Stomach (tissue), 4 donors: ENCODE data around the gene SSC5D.

ENCODE experiments used
- CTCF ChIP-seq, 7 experiments: fragments of 450-650 bp in 4 of 7; fragments of 200-600 bp in 3 of 7; sonication (generic) in 3 of 7; IDR thresholded peaks; one replicate each; pipeline ENCODE4 v1.5.1; 2016 to 2019; ENCODE audit warnings: antibody characterized with exemption in 7 of 7, control low read depth in 2 of 7, mild to moderate bottlenecking in 1 of 7
- POLR2A ChIP-seq, 4 donors: fragments of 450-650 bp; IDR thresholded peaks; one replicate each; pipeline ENCODE4 v1.6.1; 2016; ENCODE audit warnings: antibody characterized with exemption in 4 of 4, control low read depth in 2 of 4, mild to moderate bottlenecking in 1 of 4, moderate library complexity in 1 of 4

GRCh38 chr19:55536366-55536765 lies 48.1 kb downstream of the SSC5D start:
- TF ChIP-seq POLR2A (IDR thresholded peaks at IDR 0.05) = no peak
- no peak for TF ChIP-seq CTCF (IDR thresholded peaks at IDR 0.05)
